Lower leg skin (tissue), 3 donors: Measurements from ENCODE around the gene NEUROD4.

Experiments
- POLR2A ChIP-seq, 2 donors: fragments of 450-650 bp; IDR thresholded peaks; one replicate each; pipeline ENCODE4 v1.6.1; 2016 to 2017; ENCODE audit warnings: antibody characterized with exemption in 2 of 2, mild to moderate bottlenecking in 1 of 2, moderate library complexity in 1 of 2
- TF ChIP-seq, protein P1 (sequence below), 3 donors: fragments of 450-650 bp; IDR thresholded peaks; one replicate each; pipeline ENCODE4 v1.5.1; 2016; ENCODE audit warnings: antibody characterized with exemption in 3 of 3, mild to moderate bottlenecking in 3 of 3, moderate library complexity in 2 of 3

DNA sequence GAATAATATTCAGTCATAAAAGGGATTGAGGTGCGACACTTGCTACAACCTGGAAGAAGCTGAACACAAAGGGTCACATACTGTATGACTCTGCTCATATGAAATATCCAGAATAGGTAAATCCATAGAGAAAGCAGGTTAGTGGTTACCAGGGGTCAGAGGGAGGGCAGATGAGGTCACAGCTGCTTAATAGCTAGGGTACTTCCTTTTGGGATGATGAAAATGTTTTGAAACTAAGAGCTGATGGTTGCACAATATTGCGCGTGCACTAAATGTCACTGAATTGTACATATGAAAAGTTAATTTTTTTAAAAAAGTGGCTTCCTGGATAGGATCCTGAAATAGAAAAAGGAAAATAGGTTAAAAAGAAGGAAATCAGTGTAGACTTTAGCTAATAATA, 23.8 kb downstream of the NEUROD4 start:
- TF ChIP-seq, protein P1, sequence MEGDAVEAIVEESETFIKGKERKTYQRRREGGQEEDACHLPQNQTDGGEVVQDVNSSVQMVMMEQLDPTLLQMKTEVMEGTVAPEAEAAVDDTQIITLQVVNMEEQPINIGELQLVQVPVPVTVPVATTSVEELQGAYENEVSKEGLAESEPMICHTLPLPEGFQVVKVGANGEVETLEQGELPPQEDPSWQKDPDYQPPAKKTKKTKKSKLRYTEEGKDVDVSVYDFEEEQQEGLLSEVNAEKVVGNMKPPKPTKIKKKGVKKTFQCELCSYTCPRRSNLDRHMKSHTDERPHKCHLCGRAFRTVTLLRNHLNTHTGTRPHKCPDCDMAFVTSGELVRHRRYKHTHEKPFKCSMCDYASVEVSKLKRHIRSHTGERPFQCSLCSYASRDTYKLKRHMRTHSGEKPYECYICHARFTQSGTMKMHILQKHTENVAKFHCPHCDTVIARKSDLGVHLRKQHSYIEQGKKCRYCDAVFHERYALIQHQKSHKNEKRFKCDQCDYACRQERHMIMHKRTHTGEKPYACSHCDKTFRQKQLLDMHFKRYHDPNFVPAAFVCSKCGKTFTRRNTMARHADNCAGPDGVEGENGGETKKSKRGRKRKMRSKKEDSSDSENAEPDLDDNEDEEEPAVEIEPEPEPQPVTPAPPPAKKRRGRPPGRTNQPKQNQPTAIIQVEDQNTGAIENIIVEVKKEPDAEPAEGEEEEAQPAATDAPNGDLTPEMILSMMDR (IDR thresholded peaks at IDR 0.05) = no peak
- no peak for TF ChIP-seq POLR2A (IDR thresholded peaks at IDR 0.05)
